Vagina (tissue), 2 donors: ENCODE results near the gene SIK3. TPM values are rescaled to one million over a fixed set of nuclear protein-coding genes. Genes with fewer than 3 reads are reported as not detected.

Experiments used
- DNase-seq, 2 donors: peaks; one replicate each; pipeline ENCODE4 v3.0.0-alpha.2; 2017; ENCODE audit errors: extremely low spot score in 2 of 2
- H3K27ac ChIP-seq: fragments of 200-600 bp; sonication (generic); one replicate; pipeline ENCODE4 v1.5.1; 2019
- H3K27me3 ChIP-seq: fragments of 200-600 bp; sonication (generic); one replicate; pipeline ENCODE4 v1.5.1; 2019
- H3K36me3 ChIP-seq, 2 donors: fragments of 200-600 bp; sonication (generic); one replicate each; pipeline ENCODE4 v1.5.1; 2017 to 2019
- H3K4me1 ChIP-seq: fragments of 200-600 bp; sonication (generic); one replicate; pipeline ENCODE4 v1.5.1; 2019
- H3K4me3 ChIP-seq, 2 donors: fragments of 200-600 bp; sonication (generic); 1 replicate in 1 of 2; 2 replicates in 1 of 2; pipeline ENCODE4 v1.5.1; 2016 to 2019
- H3K9me3 ChIP-seq: fragments of 200-600 bp; sonication (generic); one replicate; pipeline ENCODE4 v1.5.1; 2019
- POLR2A ChIP-seq, 2 donors: fragments of 450-650 bp; IDR thresholded peaks; one replicate each; pipeline ENCODE4 v1.6.1; 2017; ENCODE audit warnings: antibody characterized with exemption in 2 of 2, mild to moderate bottlenecking in 2 of 2, moderate library complexity in 2 of 2
- POLR2AphosphoS5 ChIP-seq, 2 donors: sonication (generic); formaldehyde crosslinking; IDR thresholded peaks; one replicate each; pipeline ENCODE4 v1.9.0; 2017; ENCODE audit warnings: antibody characterized with exemption in 2 of 2, mild to moderate bottlenecking in 2 of 2, low read depth in 1 of 2; ENCODE audit not compliant: insufficient read depth in 1 of 2
- intact Hi-C: fragments of 100-400 bp; cut with DNase I; formaldehyde crosslinking; loops from one replicate; pipeline ENCODE4 v1.15.1; 2023
- total RNA-seq: library from RNA; depleted of rRNA; stranded (reverse); fragments of >200 nt; gene quantifications from one replicate; pipeline ENCODE4 v1.2.3, GENCODE V29; 2016
- TF ChIP-seq, protein P1 (sequence below), 3 experiments: fragments of 450-650 bp in 2 of 3; fragments of 200-600 bp in 1 of 3; sonication (generic) in 1 of 3; IDR thresholded peaks; one replicate each; pipeline ENCODE4 v1.5.1; 2017 to 2019; ENCODE audit warnings: antibody characterized with exemption in 3 of 3, mild to moderate bottlenecking in 2 of 3, moderate library complexity in 2 of 3

Gene SIK3
- total RNA-seq, 1 donor from 2014 or later, result 39.0 TPM

- no peak for DNase-seq
- TF ChIP-seq POLR2AphosphoS5 (IDR thresholded peaks at IDR 0.05; ENCODE audit: insufficient read depth in 1 of 2, low read depth in 1 of 2), result no peak
- no peak for TF ChIP-seq POLR2A (IDR thresholded peaks at IDR 0.05)
- H3K27me3 ChIP-seq, result no peaks in the 10 kb centered on the region
- H3K27ac ChIP-seq, result no peak overlapping the region
- H3K4me3 ChIP-seq, result no peak overlapping the region
- no peaks in the 10 kb centered on the region for H3K9me3 ChIP-seq
- peaks cover 47% of the 10 kb centered on the region for H3K4me1 ChIP-seq
- no peaks in the 10 kb centered on the region for H3K36me3 ChIP-seq
- intact Hi-C loops, result no loop called here
Observed at GRCh38 chr11:117045196-117045595, 53.0 kb downstream of the SIK3 start.

DNA sequence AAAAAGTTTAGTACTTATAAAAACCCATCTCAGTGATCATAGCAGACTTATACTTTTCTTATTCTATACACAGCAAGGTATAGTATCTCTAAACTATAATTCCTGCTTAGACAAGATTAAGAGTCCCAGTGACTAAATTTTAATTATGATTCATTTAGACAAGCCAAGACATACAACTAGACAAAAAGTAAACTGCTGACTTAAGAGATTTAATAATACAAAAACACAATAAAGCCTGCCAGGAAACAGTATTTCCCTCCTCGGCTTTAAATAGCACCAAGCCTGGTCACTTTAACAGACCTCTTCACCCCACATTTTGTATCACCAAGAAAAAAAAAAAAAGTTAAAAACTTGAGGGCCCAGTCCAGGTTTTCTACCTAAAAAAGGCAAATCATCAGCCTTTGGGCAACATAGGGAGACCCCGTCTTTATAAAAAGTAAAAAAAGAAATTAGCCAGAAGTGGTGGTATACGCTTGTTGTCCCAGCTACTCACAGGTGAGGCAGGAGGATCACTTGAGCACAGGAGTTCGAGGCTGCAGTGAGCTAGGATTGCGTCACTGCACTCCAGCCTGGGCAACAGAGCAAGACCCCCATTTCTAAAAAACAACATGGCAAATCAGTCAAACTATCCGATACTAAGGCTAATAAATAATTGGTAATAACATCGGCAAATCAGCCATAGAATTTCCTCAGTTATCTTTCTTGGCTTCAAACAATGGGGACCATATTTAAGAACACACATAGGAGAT, 53.8 kb downstream of the SIK3 start:
- Histone ChIP-seq H3K4me3 (no peak overlapping the region), H3K27ac (no peak overlapping the region), H3K27me3 (no peaks in the 10 kb centered on the region), H3K36me3 (no peaks in the 10 kb centered on the region), H3K9me3 (no peaks in the 10 kb centered on the region), H3K4me1 (peaks cover 53% of the 10 kb centered on the region)
- no peak for DNase-seq
- intact Hi-C loops, result no loop called here
- TF ChIP-seq, protein P1, sequence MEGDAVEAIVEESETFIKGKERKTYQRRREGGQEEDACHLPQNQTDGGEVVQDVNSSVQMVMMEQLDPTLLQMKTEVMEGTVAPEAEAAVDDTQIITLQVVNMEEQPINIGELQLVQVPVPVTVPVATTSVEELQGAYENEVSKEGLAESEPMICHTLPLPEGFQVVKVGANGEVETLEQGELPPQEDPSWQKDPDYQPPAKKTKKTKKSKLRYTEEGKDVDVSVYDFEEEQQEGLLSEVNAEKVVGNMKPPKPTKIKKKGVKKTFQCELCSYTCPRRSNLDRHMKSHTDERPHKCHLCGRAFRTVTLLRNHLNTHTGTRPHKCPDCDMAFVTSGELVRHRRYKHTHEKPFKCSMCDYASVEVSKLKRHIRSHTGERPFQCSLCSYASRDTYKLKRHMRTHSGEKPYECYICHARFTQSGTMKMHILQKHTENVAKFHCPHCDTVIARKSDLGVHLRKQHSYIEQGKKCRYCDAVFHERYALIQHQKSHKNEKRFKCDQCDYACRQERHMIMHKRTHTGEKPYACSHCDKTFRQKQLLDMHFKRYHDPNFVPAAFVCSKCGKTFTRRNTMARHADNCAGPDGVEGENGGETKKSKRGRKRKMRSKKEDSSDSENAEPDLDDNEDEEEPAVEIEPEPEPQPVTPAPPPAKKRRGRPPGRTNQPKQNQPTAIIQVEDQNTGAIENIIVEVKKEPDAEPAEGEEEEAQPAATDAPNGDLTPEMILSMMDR (IDR thresholded peaks at IDR 0.05), result no peak
- TF ChIP-seq POLR2AphosphoS5 (IDR thresholded peaks at IDR 0.05; ENCODE audit: insufficient read depth in 1 of 2, low read depth in 1 of 2) (peak in 1 of 2 donors; percentile 47), POLR2A (IDR thresholded peaks at IDR 0.05) (no peak)

DNA sequence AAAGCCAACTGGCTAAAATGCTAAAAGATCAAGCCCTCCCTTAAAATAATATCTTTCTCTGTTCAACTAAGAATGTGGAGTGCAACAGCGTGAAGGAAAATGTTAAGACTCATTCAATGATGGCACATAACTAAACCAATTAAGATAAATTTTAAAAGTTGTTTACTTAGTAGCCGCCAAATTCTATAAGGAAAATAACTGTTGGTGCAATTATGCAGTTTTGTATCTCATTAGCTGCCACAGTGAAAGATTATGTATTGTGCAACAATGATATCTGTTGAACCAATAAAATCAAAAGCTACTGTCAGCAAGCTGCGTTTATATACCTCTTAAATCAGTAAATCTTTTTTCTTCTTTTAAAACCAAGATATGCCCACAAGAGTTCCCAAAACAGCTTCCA, 55.5 kb downstream of the SIK3 start:
- peaks cover 57% of the 10 kb centered on the region for H3K4me1 ChIP-seq
- TF ChIP-seq, protein P1 (IDR thresholded peaks at IDR 0.05), result no peak
- no peak for TF ChIP-seq POLR2AphosphoS5 (IDR thresholded peaks at IDR 0.05; ENCODE audit: insufficient read depth in 1 of 2, low read depth in 1 of 2)

DNA sequence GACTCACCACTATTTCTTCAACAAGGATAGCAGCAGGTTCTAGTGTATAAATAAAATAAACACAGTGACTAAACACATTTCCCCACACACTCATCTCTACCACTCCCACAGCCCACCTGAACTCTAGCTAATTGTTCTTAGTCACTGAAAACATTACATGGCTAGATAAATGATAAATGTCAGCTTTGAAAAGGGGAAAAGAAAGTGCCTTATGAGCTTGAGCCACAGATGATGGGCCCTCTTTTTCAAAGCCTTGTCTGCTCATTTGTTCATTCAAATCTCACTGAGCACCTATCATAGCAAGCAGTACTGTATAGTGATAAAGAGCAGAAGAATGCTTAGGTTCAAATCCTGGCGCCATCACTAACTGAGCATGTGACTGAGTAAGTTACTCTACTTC, 58.3 kb downstream of the SIK3 start:
- Histone ChIP-seq H3K4me3 (no peak overlapping the region), H3K27me3 (no peaks in the 10 kb centered on the region), H3K4me1 (peaks cover 53% of the 10 kb centered on the region), H3K36me3 (no peaks in the 10 kb centered on the region), H3K9me3 (no peaks in the 10 kb centered on the region), H3K27ac (no peak overlapping the region)
- DNase-seq, result no peak
- intact Hi-C loops, result no loop called here
- TF ChIP-seq POLR2A (IDR thresholded peaks at IDR 0.05), result no peak
- TF ChIP-seq POLR2AphosphoS5 (IDR thresholded peaks at IDR 0.05; ENCODE audit: insufficient read depth in 1 of 2, low read depth in 1 of 2), result no peak
- TF ChIP-seq, protein P1 (IDR thresholded peaks at IDR 0.05), result no peak

More for the DNA sequence above, 55.5 kb downstream of the SIK3 start:
- Histone ChIP-seq H3K27ac (no peak overlapping the region), H3K9me3 (no peaks in the 10 kb centered on the region), H3K4me3 (no peak overlapping the region), H3K27me3 (no peaks in the 10 kb centered on the region), H3K36me3 (no peaks in the 10 kb centered on the region)
- intact Hi-C loops, result no loop called here
- no peak for DNase-seq

GRCh38 chr11:117039270-117039669, 59.0 kb downstream of the SIK3 start:
- no peak for DNase-seq
- intact Hi-C loops, result no loop called here
- TF ChIP-seq POLR2A (IDR thresholded peaks at IDR 0.05) (no peak), POLR2AphosphoS5 (IDR thresholded peaks at IDR 0.05; ENCODE audit: insufficient read depth in 1 of 2, low read depth in 1 of 2) (no peak)
- no peaks in the 10 kb centered on the region for H3K9me3 ChIP-seq
- H3K27ac ChIP-seq, result no peak overlapping the region
- H3K27me3 ChIP-seq, result no peaks in the 10 kb centered on the region
- H3K4me1 ChIP-seq, result peaks cover 47% of the 10 kb centered on the region
- no peaks in the 10 kb centered on the region for H3K36me3 ChIP-seq
- no peak overlapping the region for H3K4me3 ChIP-seq

GRCh38 chr11:117037975-117038350, 60.3 kb downstream of the SIK3 start:
- Histone ChIP-seq H3K27me3 (no peaks in the 10 kb centered on the region), H3K27ac (no peak overlapping the region), H3K9me3 (no peaks in the 10 kb centered on the region), H3K4me3 (no peak overlapping the region), H3K4me1 (peaks cover 34% of the 10 kb centered on the region), H3K36me3 (no peaks in the 10 kb centered on the region)
- TF ChIP-seq POLR2A (IDR thresholded peaks at IDR 0.05) (no peak), POLR2AphosphoS5 (IDR thresholded peaks at IDR 0.05; ENCODE audit: insufficient read depth in 1 of 2, low read depth in 1 of 2) (no peak)
- TF ChIP-seq, protein P1 (IDR thresholded peaks at IDR 0.05), result no peak
- no peak for DNase-seq
- intact Hi-C loops, result no loop called here
